Measurements from ENCODE around the gene PLRG1. TPM values are rescaled to one million over a fixed set of nuclear protein-coding genes. Genes with fewer than 3 reads are reported as not detected.

PLRG1 gene
- total RNA-seq, 4 donors from 2014 or later: 22.5 to 48.2 (median 42.9) TPM

GRCh38 chr4:154529728-154530519, 20.3 kb downstream of the PLRG1 start:
- TF ChIP-seq POLR2AphosphoS5 (IDR thresholded peaks at IDR 0.05): no peak
- TF ChIP-seq POLR2A (IDR thresholded peaks at IDR 0.05): no peak
- TF ChIP-seq EP300 (IDR thresholded peaks at IDR 0.05; ENCODE audit: low read depth): no peak
- TF ChIP-seq, protein P1, sequence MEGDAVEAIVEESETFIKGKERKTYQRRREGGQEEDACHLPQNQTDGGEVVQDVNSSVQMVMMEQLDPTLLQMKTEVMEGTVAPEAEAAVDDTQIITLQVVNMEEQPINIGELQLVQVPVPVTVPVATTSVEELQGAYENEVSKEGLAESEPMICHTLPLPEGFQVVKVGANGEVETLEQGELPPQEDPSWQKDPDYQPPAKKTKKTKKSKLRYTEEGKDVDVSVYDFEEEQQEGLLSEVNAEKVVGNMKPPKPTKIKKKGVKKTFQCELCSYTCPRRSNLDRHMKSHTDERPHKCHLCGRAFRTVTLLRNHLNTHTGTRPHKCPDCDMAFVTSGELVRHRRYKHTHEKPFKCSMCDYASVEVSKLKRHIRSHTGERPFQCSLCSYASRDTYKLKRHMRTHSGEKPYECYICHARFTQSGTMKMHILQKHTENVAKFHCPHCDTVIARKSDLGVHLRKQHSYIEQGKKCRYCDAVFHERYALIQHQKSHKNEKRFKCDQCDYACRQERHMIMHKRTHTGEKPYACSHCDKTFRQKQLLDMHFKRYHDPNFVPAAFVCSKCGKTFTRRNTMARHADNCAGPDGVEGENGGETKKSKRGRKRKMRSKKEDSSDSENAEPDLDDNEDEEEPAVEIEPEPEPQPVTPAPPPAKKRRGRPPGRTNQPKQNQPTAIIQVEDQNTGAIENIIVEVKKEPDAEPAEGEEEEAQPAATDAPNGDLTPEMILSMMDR (IDR thresholded peaks at IDR 0.05): no peak
- no peaks in the 10 kb centered on the region for H3K27me3 ChIP-seq
- in situ Hi-C loops (cut with MboI; ENCODE audit: low pct_ligation_motif_present in 1 of 4, low pct_unique_long_range_greater_than_20kb in 1 of 4, low sequenced_read_pairs in 3 of 4) (no loop called here), intact Hi-C loops (cut with DNase I; ENCODE audit: low total_unique reads) (no loop called here)
- no peak overlapping the region for H3K4me3 ChIP-seq
- H3K4me1 ChIP-seq: peaks cover 0 to 20% (median 0%) of the 10 kb centered on the region in 4 donors
- 67 to 83% methylated on average over 1 to 4 of the region's 4 CpGs for WGBS, 2 donors (ENCODE audit: low coverage in 1 of 2)
- no peaks in the 10 kb centered on the region for H3K9me3 ChIP-seq
- H3K36me3 ChIP-seq: no peaks in the 10 kb centered on the region
- H3K27ac ChIP-seq: no peak overlapping the region
- no peak for DNase-seq

- TF ChIP-seq EP300 (IDR thresholded peaks at IDR 0.05; ENCODE audit: low read depth) (no peak), POLR2AphosphoS5 (IDR thresholded peaks at IDR 0.05) (no peak), POLR2A (IDR thresholded peaks at IDR 0.05) (no peak)
- TF ChIP-seq, protein P1 (IDR thresholded peaks at IDR 0.05): no peak
Observed at GRCh38 chr4:154528869-154529268, 21.3 kb downstream of the PLRG1 start.

DNA sequence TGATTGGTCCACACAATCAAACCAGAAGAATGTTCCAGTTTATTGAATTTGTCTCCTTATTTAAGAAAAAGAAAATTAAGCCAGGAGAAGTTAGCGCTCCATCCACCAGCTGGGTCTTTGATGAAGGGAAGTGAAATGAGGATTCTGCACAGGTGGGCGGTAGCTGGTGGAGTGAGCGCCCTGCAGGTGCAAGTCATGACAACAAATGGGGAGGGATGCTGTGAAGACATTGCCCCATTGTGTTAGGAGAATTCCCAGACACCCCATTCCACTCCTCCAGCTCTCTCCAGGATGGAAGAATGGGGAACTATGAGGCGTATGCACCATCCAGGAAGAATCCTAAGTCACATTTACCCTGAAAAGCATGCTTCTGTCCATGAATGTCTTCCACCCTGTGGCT, 22.9 kb downstream of the PLRG1 start:
- intact Hi-C loops (cut with DNase I; ENCODE audit: low total_unique reads): no loop called here
- Histone ChIP-seq H3K4me1 (peaks cover 0 to 20% (median 0%) of the 10 kb centered on the region in 4 donors), H3K36me3 (no peaks in the 10 kb centered on the region), H3K9me3 (no peaks in the 10 kb centered on the region), H3K4me3 (no peak overlapping the region), H3K27ac (no peak overlapping the region), H3K27me3 (no peaks in the 10 kb centered on the region)
- in situ Hi-C loops (cut with MboI; ENCODE audit: low pct_ligation_motif_present in 1 of 4, low pct_unique_long_range_greater_than_20kb in 1 of 4, low sequenced_read_pairs in 3 of 4): no loop called here
- 68 to 70% methylated on average over 2 to 4 of the region's 4 CpGs for WGBS, 2 donors (ENCODE audit: low coverage in 1 of 2)
- no peak for TF ChIP-seq POLR2A (IDR thresholded peaks at IDR 0.05)
- TF ChIP-seq EP300 (IDR thresholded peaks at IDR 0.05; ENCODE audit: low read depth): no peak
- TF ChIP-seq, protein P1 (IDR thresholded peaks at IDR 0.05): no peak
- TF ChIP-seq POLR2AphosphoS5 (IDR thresholded peaks at IDR 0.05): no peak
- no peak for DNase-seq

More at GRCh38 chr4:154528869-154529268, 21.3 kb downstream of the PLRG1 start:
- Histone ChIP-seq H3K36me3 (no peaks in the 10 kb centered on the region), H3K9me3 (no peaks in the 10 kb centered on the region), H3K27me3 (no peaks in the 10 kb centered on the region), H3K27ac (no peak overlapping the region), H3K4me1 (peaks cover 0 to 20% (median 0%) of the 10 kb centered on the region in 4 donors), H3K4me3 (no peak overlapping the region)
- WGBS, 2 donors (ENCODE audit: low coverage in 1 of 2): 43 to 50% methylated on average over 2 of the region's 2 CpGs
- intact Hi-C loops (cut with DNase I; ENCODE audit: low total_unique reads) (no loop called here), in situ Hi-C loops (cut with MboI; ENCODE audit: low pct_ligation_motif_present in 1 of 4, low pct_unique_long_range_greater_than_20kb in 1 of 4, low sequenced_read_pairs in 3 of 4) (no loop called here)
- DNase-seq: no peak

GRCh38 chr4:154526151-154526550, 24.0 kb downstream of the PLRG1 start:
- intact Hi-C loops (cut with DNase I; ENCODE audit: low total_unique reads): no loop called here
- no peak for TF ChIP-seq EP300 (IDR thresholded peaks at IDR 0.05; ENCODE audit: low read depth)
- no peak for TF ChIP-seq POLR2AphosphoS5 (IDR thresholded peaks at IDR 0.05)
- no peak for TF ChIP-seq POLR2A (IDR thresholded peaks at IDR 0.05)
- TF ChIP-seq, protein P1 (IDR thresholded peaks at IDR 0.05): no peak
- no peaks in the 10 kb centered on the region for H3K9me3 ChIP-seq
- H3K4me1 ChIP-seq: peaks cover 0 to 20% (median 0%) of the 10 kb centered on the region in 4 donors
- H3K4me3 ChIP-seq: no peak overlapping the region
- in situ Hi-C loops (cut with MboI; ENCODE audit: low pct_ligation_motif_present in 1 of 4, low pct_unique_long_range_greater_than_20kb in 1 of 4, low sequenced_read_pairs in 3 of 4): no loop called here
- DNase-seq: no peak
- no peaks in the 10 kb centered on the region for H3K36me3 ChIP-seq
- WGBS, 2 donors (ENCODE audit: low coverage in 1 of 2): 8 to 15% methylated on average over 2 of the region's 2 CpGs
- H3K27me3 ChIP-seq: no peaks in the 10 kb centered on the region
- H3K27ac ChIP-seq: no peak overlapping the region

Data from transverse colon (tissue), 4 donors.